ENCODE results near the gene RSL1D1.

DNA sequence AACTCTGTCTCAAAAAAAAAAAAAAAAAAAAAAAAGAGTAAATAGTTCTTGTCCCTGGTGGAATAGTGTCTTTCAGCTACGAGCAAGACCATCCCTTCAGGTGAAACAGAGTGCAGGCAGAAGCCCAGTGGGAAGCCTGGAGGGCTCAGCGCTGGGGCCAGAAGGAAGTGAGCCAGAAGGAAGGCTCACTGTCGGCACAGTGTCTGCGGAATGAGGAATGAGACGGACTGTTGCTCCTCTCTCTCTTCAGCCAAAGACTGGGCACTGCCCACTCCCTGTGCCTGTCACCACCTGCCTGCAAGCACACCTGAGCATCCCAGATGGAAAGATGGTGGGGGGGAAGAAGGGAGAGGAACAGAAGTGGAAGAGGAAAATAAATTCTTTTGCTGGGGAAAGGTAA is 7.5 kb downstream of the RSL1D1 start:
- TF ChIP-seq SPI1 (IDR thresholded peaks at IDR 0.05; ENCODE audit: low read depth, low read length) = no peak
- TF ChIP-seq POLR2AphosphoS5 (IDR thresholded peaks at IDR 0.05; ENCODE audit: low read depth, low read length) = no peak
- TF ChIP-seq TAF1 (IDR thresholded peaks at IDR 0.05; ENCODE audit: low read depth, low read length) = no peak
- no peak for TF ChIP-seq POU2F2 (IDR thresholded peaks at IDR 0.05; ENCODE audit: low read depth, low read length)
